Keratinocyte (primary cell): ENCODE measurements around the gene ARHGAP18.

Experiments used
- EZH2 ChIP-seq: IDR thresholded peaks from one replicate; pipeline ENCODE4 v1.6.1; 2012; ENCODE audit warnings: inconsistent platforms, mild to moderate bottlenecking, low read length, moderate library complexity
- TF ChIP-seq, protein P1 (sequence below), 3 experiments: IDR thresholded peaks in 1 of 3; conservative IDR thresholded peaks in 1 of 3; optimal IDR thresholded peaks in 1 of 3; 2 replicates in 2 of 3; 3 replicates in 1 of 3; pipeline versions ENCODE3 to v1.5.1; 2011; ENCODE audit warnings: low read length in 3 of 3, mild to moderate bottlenecking in 3 of 3, moderate library complexity in 2 of 3, control low read depth in 1 of 3, inconsistent platforms in 1 of 3; ENCODE audit not compliant: insufficient read depth in 2 of 3; ENCODE audit errors: extremely low read depth in 1 of 3

DNA sequence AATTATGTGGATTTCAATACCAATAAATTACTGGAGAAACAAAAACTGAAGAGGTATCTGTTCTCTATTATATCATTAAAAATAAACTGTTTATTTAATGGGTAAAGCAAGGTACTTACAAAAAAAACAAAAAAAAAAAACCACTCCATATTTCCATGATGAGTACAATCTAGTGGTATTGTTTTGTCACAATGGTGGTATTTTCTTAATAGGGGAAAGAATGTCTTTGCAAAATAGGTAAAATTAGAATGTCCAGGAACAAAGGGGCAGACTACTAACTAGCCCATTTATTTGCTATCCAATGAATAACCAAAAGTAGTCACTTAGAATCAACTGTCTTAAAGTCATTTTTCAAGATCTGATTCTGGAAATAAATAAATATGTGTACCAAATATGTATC is 92.0 kb downstream of the ARHGAP18 start:
- TF ChIP-seq, protein P1, sequence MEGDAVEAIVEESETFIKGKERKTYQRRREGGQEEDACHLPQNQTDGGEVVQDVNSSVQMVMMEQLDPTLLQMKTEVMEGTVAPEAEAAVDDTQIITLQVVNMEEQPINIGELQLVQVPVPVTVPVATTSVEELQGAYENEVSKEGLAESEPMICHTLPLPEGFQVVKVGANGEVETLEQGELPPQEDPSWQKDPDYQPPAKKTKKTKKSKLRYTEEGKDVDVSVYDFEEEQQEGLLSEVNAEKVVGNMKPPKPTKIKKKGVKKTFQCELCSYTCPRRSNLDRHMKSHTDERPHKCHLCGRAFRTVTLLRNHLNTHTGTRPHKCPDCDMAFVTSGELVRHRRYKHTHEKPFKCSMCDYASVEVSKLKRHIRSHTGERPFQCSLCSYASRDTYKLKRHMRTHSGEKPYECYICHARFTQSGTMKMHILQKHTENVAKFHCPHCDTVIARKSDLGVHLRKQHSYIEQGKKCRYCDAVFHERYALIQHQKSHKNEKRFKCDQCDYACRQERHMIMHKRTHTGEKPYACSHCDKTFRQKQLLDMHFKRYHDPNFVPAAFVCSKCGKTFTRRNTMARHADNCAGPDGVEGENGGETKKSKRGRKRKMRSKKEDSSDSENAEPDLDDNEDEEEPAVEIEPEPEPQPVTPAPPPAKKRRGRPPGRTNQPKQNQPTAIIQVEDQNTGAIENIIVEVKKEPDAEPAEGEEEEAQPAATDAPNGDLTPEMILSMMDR (optimal IDR thresholded peaks at IDR 0.05 in 1 of 3, IDR thresholded peaks at IDR 0.05 in 1 of 3, conservative IDR thresholded peaks at IDR 0.05 in 1 of 3; ENCODE audit: extremely low read depth in 1 of 3, insufficient read depth in 2 of 3, low read length in 3 of 3) = no peak
- TF ChIP-seq EZH2 = no peak
